Tibial nerve (tissue), 4 donors: ENCODE data around the gene DTNB.

Source experiments
- EP300 ChIP-seq, 2 donors: sonication (generic); formaldehyde crosslinking; IDR thresholded peaks; one replicate each; pipeline ENCODE4 v1.6.1; 2017; ENCODE audit warnings: antibody characterized with exemption in 2 of 2, mild to moderate bottlenecking in 1 of 2
- POLR2A ChIP-seq, 2 donors: fragments of 450-650 bp; IDR thresholded peaks; one replicate each; pipeline ENCODE4 v1.6.1; 2017; ENCODE audit warnings: antibody characterized with exemption in 2 of 2, mild to moderate bottlenecking in 2 of 2, moderate library complexity in 2 of 2
- TF ChIP-seq, protein P1 (sequence below), 5 experiments: fragments of 200-600 bp in 3 of 5; fragments of 450-650 bp in 2 of 5; sonication (generic) in 3 of 5; IDR thresholded peaks; one replicate each; pipeline ENCODE4 v1.5.1; 2016 to 2019; ENCODE audit warnings: antibody characterized with exemption in 5 of 5, mild to moderate bottlenecking in 3 of 5, moderate library complexity in 2 of 5

DNA sequence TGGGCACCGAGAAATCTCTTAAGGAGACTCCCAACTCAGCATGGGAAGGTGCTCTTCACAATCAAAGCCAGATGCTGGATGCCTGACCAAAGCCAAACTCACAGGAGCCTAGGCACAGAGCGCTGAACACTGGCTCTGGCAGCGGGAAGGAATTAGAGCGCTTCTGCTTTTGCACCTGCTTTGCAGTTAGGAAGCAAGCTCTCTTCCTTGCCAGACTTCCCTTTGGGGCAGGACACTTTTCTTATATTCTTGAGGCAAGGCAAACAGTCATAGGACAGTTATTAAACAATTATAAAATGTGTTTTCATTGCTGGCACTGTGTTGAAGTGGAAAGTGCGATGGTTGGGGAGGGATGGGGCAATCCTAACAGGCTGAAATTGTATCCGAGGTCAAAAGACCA lies 252.1 kb downstream of the DTNB start:
- TF ChIP-seq, protein P1, sequence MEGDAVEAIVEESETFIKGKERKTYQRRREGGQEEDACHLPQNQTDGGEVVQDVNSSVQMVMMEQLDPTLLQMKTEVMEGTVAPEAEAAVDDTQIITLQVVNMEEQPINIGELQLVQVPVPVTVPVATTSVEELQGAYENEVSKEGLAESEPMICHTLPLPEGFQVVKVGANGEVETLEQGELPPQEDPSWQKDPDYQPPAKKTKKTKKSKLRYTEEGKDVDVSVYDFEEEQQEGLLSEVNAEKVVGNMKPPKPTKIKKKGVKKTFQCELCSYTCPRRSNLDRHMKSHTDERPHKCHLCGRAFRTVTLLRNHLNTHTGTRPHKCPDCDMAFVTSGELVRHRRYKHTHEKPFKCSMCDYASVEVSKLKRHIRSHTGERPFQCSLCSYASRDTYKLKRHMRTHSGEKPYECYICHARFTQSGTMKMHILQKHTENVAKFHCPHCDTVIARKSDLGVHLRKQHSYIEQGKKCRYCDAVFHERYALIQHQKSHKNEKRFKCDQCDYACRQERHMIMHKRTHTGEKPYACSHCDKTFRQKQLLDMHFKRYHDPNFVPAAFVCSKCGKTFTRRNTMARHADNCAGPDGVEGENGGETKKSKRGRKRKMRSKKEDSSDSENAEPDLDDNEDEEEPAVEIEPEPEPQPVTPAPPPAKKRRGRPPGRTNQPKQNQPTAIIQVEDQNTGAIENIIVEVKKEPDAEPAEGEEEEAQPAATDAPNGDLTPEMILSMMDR (IDR thresholded peaks at IDR 0.05) = no peak
- TF ChIP-seq POLR2A (IDR thresholded peaks at IDR 0.05) (no peak), EP300 (IDR thresholded peaks at IDR 0.05) (no peak)
